GM21390 (cell line): ENCODE measurements around the gene EXOC4.

Experiments used
- ATAC-seq: cut with Tn5 transposase; IDR thresholded peaks from one replicate; pipeline ENCODE4 v1.9.1; 2021; ENCODE audit not compliant: unreplicated experiment

Gene EXOC4

GRCh38 chr7:134013249-134013648 lies 760.4 kb downstream of the EXOC4 start:
- no peak for ATAC-seq

DNA sequence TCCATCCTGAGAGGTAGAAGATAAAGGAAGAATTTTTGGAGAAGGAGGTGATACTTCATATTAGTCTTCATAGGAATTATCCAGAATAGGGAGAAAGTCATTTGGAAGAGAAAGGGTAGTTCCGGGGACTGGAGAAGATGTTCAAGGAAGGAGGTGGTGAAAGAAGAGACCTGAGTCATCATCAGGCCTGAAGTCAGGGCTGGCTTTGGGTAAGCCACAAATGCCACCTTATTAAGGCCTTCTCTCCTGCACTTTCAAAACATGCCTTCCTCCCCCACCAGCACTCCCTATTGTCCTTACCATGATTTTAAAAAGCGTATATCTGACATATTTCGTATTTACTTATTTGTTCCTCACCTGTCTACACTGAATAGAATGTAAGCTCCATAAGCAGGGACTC lies 762.1 kb downstream of the EXOC4 start:
- ATAC-seq = no peak

DNA sequence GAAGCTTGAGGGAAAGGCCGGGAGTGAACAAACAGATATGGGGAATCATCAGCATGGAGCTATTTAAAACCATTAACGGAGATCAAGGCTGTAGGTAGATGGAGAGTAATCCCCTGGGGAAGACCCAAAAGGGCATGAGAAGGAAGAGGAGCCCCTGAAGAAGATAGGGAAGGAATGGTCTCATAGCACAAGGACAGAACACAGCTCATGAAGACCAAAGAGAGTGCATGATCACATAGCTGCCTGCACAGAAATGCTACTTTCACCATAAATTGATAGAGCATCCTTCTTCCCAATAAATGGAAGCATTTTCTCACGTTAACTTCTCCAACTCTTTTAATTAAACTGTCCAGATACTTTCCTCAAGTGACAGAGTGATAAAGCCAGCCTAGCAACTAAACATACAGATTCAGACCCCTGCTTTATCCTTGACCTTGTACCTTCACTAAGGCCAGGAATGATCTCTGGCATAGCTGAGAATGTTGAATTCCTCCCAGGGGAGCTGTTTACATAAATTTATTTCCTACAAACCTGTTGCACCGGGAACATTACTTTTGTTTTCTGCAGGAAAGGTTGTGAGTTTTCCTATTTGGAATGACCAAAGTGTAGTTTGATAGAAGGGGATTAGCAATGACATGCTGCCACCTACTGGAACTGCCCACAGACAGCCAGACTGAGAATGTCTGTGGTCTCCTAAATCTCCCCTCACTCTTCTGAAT lies 763.5 kb downstream of the EXOC4 start:
- no peak for ATAC-seq

- ATAC-seq = no peak
Observed at GRCh38 chr7:134016942-134017303, 764.0 kb downstream of the EXOC4 start.

DNA sequence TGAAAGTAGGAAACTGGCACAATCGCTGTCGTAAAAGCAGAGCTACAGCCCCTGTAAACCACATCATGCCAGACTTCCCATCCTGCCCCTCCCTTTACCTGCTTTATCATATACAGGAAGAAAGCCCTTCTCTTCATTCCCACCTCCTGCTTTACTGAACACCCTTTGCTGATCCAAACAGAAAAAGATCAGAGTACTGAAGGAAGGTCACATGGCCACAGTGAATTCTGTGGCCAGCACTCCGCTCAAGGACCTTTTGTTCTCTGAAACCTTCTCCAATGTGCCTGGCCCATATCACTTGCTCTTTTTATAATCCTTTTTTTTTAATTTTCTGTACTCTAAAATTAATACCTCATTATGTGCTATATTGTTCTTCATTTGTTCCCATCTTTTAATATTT lies 765.4 kb downstream of the EXOC4 start:
- no peak for ATAC-seq

DNA sequence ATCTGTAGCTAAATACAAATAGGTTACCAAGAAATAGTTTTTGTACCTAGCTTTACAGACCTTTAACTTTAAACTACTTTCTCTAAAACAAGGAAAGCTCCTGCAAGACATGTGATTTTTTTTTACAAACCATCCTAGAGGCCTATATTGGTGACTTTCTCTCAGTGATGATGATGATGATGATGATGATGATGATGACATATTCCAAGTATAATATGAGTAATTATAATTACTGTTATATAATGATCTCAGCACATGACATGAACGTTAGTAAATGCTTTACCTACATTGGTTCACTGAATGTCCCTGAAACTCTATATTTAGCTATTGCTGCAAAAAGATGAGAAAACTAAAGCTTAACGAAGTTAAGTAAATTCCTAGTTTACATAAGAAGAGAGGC lies 766.4 kb downstream of the EXOC4 start:
- no peak for ATAC-seq

GRCh38 chr7:134021836-134022235 lies 769.0 kb downstream of the EXOC4 start:
- peak; percentile 72 for ATAC-seq

- ATAC-seq = peak; percentile 55
Observed at GRCh38 chr7:134022286-134022911, 769.5 kb downstream of the EXOC4 start.

DNA sequence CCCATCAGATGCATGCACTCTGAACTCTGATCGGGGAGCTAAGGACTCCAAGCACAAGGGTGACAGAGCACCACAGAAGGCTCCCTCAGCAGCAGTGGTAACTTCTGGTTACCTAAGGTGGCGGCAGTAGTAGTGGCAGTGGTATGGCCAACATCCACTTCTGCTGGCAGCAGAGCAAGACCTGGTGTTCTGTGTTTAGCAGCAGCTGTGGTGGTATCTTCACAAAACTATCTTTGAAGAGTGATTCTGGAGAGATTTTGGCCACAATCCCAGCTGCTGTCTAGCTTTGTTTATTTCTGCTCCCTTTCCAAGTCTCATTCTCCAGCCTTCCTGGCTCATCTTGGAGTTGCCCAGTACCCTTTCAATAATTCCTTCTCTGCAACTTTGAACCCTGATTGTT lies 771.9 kb downstream of the EXOC4 start:
- no peak for ATAC-seq

- ATAC-seq = no peak
Observed at GRCh38 chr7:134028853-134029252, 776.0 kb downstream of the EXOC4 start.

DNA sequence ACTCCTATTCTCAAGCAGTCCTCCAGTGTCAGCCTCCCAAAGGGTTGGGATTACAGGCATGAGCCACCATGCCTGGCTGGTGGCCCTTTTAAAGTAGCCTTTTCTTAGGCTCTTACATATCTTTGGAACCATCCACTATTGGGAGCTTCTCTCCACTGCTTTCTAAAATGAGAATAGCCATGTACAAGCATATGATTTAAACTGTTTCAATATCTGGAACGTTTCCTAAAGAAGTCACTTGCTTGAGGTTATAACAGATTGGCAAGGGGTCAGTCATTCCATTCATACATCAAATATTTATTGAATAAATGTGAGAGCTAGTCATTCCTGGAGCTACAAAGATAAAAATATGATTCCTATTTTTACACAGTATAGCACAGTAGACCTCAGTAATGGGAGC lies 776.9 kb downstream of the EXOC4 start:
- no peak for ATAC-seq

DNA sequence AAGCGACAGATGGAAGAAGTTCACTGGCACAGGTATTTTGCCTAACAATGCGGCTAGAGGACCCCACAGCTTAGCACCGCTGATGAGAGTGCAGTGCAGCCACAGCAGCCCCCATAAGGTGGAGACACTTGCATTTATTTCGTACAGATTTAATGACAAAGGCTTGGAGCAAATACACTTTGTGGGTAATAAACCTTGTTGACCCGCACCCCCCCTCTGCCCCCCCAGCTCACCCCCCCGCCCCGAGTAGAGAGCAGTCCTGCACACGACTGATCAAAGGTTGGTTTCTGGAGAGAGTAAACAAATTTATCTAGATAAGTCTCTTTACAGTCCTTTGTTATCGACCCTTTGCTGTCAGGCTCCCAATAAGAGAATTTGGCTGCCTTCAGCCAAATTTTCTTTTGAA lies 777.6 kb downstream of the EXOC4 start:
- no peak for ATAC-seq

DNA sequence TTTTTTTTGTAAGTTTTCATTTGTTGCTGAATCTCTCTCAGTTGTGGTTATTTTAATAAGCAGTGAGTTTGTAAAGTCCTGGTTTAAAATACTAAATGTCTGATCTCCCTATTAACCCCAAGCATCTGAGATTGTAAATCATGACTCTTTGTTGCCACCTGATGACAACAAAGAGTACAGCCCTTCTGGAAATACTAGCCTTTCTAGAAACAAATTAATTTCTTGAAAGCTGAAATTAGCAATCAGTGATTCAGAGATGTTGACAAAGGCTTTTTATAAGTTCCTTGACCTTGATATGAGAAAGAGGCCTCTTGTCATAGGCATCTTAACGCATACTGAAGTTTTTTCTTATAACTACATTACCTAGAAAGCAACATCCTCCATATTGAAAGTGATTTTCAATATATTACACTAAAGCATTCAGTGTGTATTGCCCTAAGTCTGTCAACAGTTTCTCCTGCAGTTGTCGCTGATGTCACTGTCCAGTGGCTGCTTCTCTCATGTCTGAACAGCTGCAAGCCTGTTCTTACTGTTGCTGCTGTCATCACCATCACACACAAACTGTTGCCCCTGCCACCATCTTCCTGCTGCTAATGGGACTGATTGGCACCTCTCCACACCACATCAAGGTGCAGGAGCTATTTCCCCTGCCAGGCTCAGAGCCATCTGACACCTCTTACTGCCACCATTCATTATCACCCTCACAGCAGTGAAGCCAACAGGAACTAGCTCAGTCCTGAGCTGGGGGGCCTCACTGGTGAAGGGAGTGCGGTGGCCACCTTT lies 779.1 kb downstream of the EXOC4 start:
- no peak for ATAC-seq

DNA sequence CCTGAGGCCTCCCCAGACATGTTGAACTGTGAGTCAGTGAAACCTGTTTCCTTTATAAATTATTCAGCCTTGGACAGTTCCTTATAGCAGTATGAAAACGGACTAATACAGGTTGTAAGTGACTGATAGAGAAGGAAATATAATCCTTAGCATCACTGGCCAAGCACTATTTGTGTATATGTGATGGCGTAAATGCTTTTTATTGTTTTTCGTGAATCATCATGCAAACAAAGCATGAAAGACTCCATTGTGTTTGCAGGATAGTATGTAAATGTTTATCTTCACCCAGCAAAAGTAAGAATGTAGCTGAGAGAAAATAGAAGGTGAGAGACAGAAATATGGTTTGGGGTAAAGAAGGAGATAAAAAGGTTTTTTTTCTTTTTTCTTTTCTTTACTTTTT lies 781.8 kb downstream of the EXOC4 start:
- no peak for ATAC-seq

- no peak for ATAC-seq
Observed at GRCh38 chr7:134037991-134038390, 785.1 kb downstream of the EXOC4 start.

- ATAC-seq = no peak
Observed at GRCh38 chr7:134040988-134041387, 788.1 kb downstream of the EXOC4 start.

DNA sequence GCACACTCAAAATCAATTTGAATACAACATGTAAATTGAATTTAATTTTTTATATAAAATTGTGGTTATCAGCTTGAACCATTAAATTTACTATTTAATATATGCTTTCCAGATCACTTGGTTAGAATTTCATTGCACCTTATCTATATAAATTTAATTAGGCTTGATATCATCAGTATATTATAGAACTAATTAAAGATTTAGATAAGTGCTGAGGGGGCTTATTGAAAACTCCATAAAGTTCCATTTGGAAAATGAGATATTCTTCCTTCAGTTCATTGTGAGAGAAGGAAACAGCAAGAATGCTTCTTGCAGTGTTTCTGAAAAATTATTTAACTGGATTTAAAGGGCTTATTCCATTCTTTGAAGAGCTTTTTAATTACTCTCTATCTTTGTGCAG lies 788.6 kb downstream of the EXOC4 start:
- no peak for ATAC-seq

- ATAC-seq = no peak
Observed at GRCh38 chr7:134042307-134042706, 789.4 kb downstream of the EXOC4 start.

- ATAC-seq = no peak
Observed at GRCh38 chr7:134044682-134045081, 791.8 kb downstream of the EXOC4 start.

DNA sequence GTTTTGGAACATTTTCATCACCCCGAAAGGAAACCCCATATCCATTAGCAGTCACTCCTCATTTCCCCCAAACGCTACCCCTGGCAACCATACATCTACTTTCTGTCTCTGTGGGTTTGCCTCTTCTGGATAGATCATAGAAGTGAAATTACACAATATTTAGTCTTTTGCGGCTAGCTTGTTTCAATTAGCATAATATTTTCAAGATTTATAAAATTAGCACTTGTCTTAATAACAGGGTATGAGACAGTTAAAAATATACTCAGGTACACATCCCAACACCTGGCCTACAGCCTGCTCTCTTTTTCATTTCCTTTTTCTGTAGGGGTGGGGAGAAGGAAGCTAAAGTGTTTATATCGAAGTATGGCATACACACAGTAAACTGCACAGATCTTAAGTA lies 792.8 kb downstream of the EXOC4 start:
- ATAC-seq = peak; percentile 83

DNA sequence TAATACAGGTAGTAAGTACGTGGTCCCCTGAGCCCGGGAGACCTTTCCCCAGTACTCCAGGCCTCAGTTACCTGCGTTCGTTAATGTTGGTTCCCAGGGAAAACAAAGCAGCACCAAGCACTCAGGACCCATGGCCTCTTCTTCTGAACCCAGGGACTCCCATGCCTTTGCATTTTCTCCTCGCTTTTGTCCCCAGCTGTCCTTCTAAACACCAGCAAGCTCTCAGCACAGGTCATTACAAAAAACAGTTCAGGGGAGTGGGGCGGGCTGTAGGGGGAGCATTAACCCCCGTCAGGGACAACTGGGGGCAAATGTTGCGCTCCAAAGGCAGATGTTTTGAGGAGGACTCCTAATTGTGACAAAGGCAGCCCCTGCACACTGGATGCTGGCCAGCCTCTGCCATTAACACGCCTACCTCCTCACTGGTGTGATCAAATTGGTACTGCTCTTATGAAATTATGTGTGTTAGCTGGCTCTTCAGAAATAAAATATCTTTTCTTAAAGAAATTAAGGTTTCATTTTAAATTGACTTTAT lies 793.8 kb downstream of the EXOC4 start:
- no peak for ATAC-seq

DNA sequence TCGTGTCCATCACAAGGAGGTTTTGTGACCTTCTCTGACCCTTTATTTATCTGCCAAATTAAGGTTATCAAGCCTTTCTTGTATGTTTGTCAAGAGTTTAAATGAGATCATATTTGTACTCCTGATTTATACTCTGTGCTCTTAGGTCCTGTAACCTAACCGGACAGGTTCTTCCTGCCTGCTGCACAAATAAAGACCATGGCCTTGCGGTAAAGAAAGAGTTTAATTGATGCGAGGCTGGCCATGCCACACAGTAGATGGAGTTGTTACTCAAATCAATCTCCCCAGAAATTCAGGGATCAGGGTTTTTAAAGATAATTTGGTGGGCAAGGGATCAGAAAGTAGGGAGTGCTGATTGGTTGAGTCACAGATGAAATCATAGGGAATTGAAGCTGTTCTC lies 794.8 kb downstream of the EXOC4 start:
- ATAC-seq = no peak
